WTC11 (cell line): ENCODE data around the gene F10.

Experiments
- CREB1 ChIP-seq: sonication (generic); formaldehyde crosslinking; IDR thresholded peaks from 2 replicates; pipeline ENCODE4 v1.8.0; 2023; ENCODE audit warnings: mild to moderate bottlenecking, missing genetic modification reagents
- CTCF ChIP-seq: fragments of 200-600 bp; IDR thresholded peaks from 2 replicates; pipeline ENCODE4 v1.8.0; 2022; ENCODE audit warnings: antibody characterized with exemption
- ELF4 ChIP-seq: sonication (generic); formaldehyde crosslinking; IDR thresholded peaks from 2 replicates; pipeline ENCODE4 v1.8.1; 2022; ENCODE audit warnings: low read depth, mild to moderate bottlenecking, moderate library complexity, missing genetic modification reagents
- ZNF281 ChIP-seq: sonication (generic); formaldehyde crosslinking; IDR thresholded peaks from 2 replicates; pipeline ENCODE4 v1.8.0; 2023; ENCODE audit warnings: mild to moderate bottlenecking, missing genetic modification reagents

GRCh38 chr13:113112893-113113845, 9.4 kb upstream of the F10 start:
- TF ChIP-seq CTCF (no peak), ELF4 (CRISPR knock-in tag) (no peak), ZNF281 (CRISPR knock-in tag) (no peak), CREB1 (CRISPR knock-in tag) (no peak)
